Heart right ventricle (tissue), 16 donors: Measurements from ENCODE around the gene CACNG4. TPM values are rescaled to one million over a fixed set of nuclear protein-coding genes. Genes with fewer than 3 reads are reported as not detected.

Experiments used
- ATAC-seq, 8 donors: fragments of 200-7000 bp; cut with Tn5 transposase; one replicate each; pipeline ENCODE4 v1.9.1; 2020; ENCODE audit warnings: mild to moderate bottlenecking in 8 of 8, moderate library complexity in 8 of 8, moderate number of reproducible peaks in 1 of 8
- DNase-seq, 2 donors: peaks; one replicate each; pipeline ENCODE4 v3.0.0-alpha.2; 2020
- H3K27ac ChIP-seq, 10 donors: fragments of 200-600 bp; sonication (generic) in 2 of 10; one replicate each; pipeline versions ENCODE4 v1.5.0 to v1.8.0; 2020 to 2022; ENCODE audit warnings: mild to moderate bottlenecking in 3 of 10
- H3K27me3 ChIP-seq, 7 donors: fragments of 200-600 bp; one replicate each; pipeline ENCODE4 v1.8.0; 2021 to 2022; ENCODE audit warnings: mild to moderate bottlenecking in 2 of 7
- H3K36me3 ChIP-seq, 9 donors: fragments of 200-600 bp; sonication (generic) in 1 of 9; one replicate each; pipeline versions ENCODE4 v1.5.0 to v1.8.0; 2020 to 2022; ENCODE audit warnings: mild to moderate bottlenecking in 2 of 9
- H3K4me1 ChIP-seq, 9 donors: fragments of 200-600 bp; sonication (generic) in 1 of 9; one replicate each; pipeline versions ENCODE4 v1.5.0 to v1.8.0; 2020 to 2022; ENCODE audit warnings: mild to moderate bottlenecking in 4 of 9
- H3K4me3 ChIP-seq, 10 donors: fragments of 200-600 bp; sonication (generic) in 2 of 10; one replicate each; pipeline versions ENCODE4 v1.5.0 to v1.8.0; 2020 to 2022; ENCODE audit warnings: mild to moderate bottlenecking in 7 of 10, moderate library complexity in 2 of 10
- H3K9me3 ChIP-seq, 11 donors: fragments of 200-600 bp in 10 of 11; sonication (generic) in 2 of 11; one replicate each; pipeline versions ENCODE4 v1.5.0 to v1.8.0; 2013 to 2022; ENCODE audit warnings: mild to moderate bottlenecking in 2 of 11, control low read depth in 1 of 11, moderate library complexity in 1 of 11
- WGBS, 2 donors: extraction: QIAGEN DNeasy Blood & Tissue Kit; methylation state at CpG; one replicate each; pipeline ENCODE4 v1.1.7; 2013; ENCODE audit warnings: inconsistent platforms in 1 of 2; 5-methylcytosine and 5-hydroxymethylcytosine counted together
- intact Hi-C, 10 donors: fragments of 100-400 bp; cut with DNase I; formaldehyde crosslinking; loops; one replicate each; pipeline versions ENCODE4 v1.11.1 to v1.14.2; 2022
- polyA plus RNA-seq, 2 donors: library from polyadenylated mRNA; stranded (reverse); fragments of 200-250 nt; gene quantifications; one replicate each; pipeline ENCODE4 v1.2.3, GENCODE V29; 2013
- total RNA-seq, 10 donors: library from RNA; stranded (reverse); fragmentation: NEBNext Ultra II Directional in 3 of 10; extraction: Animal tissue kit (Norgen Biotek cat#: 25700) in 3 of 10; gene quantifications; one replicate each; pipeline versions ENCODE4 v1.2.1 to v1.2.4, GENCODE V29; 2021 to 2023
- TF ChIP-seq, protein P1 (sequence below), 9 donors: fragments of 200-600 bp; sonication (generic) in 2 of 9; IDR thresholded peaks; one replicate each; pipeline versions ENCODE4 v1.5.0 to v1.8.0; 2021 to 2022; ENCODE audit warnings: antibody characterized with exemption in 9 of 9, mild to moderate bottlenecking in 5 of 9, moderate library complexity in 1 of 9
- donor health status: Arrhythmogenic right ventricular cardiomyopathy.
- donor health status: ischemic (EF 13 %, LVEDD 7.1; RV severe dilation, severe dysfunction).
- donor health status: healthy with polysubstance abuse.
- donor health status: DM: no; HTN: yes; CAD: no.
- donor health status: DM: no; HTN: no; CAD: no.
- donor health status: ischemic (EF 25% LVEDD 6.9; RV normal size, moderate dysfunction).
- donor health status: ischemic (EF 25% LVEDD 5.7; RV mildly dilated, moderate dysfunction).
- donor health status: healthy.
- donor health status: DM: yes; HTN: yes; CAD: no.
- donor health status: Ischemic cardiomyopathy.
- donor health status: ischemic (EF 35%, LVEDD 5.7; RV mildly dilated, moderate dysfunction).
- donor health status: nonischemic (EF 11% LVEDD 7.7; RV severe dilation, severe dysfunction).
- donor health status: DM: yes; HTN: yes; CAD: no.
- donor health status: PGD.
- donor health status: ischemic (EF 29% LVEDD 5.4; RV normal size, mild dysfunction).
- donor health status: nonischemic (EF 23%, LVEDD 6.1; RV moderate dilation, normal function).

Gene CACNG4
- total and polyA plus RNA-seq, 12 donors, result 0.06 to 0.11 (median 0.07) TPM; not detected in 7

GRCh38 chr17:66918896-66919295 is 45.6 kb upstream of the CACNG4 start:
- DNase-seq (no peak), ATAC-seq (no peak)
- Histone ChIP-seq H3K27me3 (peaks cover 0 to 24% (median 4%) of the 10 kb centered on the region in 7 donors), H3K36me3 (no peaks in the 10 kb centered on the region), H3K4me1 (no peaks in the 10 kb centered on the region), H3K27ac (no peak overlapping the region), H3K9me3 (peaks cover 0 to 13% (median 0%) of the 10 kb centered on the region in 11 donors), H3K4me3 (no peak overlapping the region)
- WGBS, 2 donors, result 81 to 82% methylated on average over 12 of the region's 12 CpGs
- TF ChIP-seq, protein P1, sequence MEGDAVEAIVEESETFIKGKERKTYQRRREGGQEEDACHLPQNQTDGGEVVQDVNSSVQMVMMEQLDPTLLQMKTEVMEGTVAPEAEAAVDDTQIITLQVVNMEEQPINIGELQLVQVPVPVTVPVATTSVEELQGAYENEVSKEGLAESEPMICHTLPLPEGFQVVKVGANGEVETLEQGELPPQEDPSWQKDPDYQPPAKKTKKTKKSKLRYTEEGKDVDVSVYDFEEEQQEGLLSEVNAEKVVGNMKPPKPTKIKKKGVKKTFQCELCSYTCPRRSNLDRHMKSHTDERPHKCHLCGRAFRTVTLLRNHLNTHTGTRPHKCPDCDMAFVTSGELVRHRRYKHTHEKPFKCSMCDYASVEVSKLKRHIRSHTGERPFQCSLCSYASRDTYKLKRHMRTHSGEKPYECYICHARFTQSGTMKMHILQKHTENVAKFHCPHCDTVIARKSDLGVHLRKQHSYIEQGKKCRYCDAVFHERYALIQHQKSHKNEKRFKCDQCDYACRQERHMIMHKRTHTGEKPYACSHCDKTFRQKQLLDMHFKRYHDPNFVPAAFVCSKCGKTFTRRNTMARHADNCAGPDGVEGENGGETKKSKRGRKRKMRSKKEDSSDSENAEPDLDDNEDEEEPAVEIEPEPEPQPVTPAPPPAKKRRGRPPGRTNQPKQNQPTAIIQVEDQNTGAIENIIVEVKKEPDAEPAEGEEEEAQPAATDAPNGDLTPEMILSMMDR (IDR thresholded peaks at IDR 0.05), result no peak
- intact Hi-C loops, result loop anchor here in 1 of 10 donors (10.0 kb wide), 1 partner anchor 236 kb away; no protein-coding TSS in a partner anchor

DNA sequence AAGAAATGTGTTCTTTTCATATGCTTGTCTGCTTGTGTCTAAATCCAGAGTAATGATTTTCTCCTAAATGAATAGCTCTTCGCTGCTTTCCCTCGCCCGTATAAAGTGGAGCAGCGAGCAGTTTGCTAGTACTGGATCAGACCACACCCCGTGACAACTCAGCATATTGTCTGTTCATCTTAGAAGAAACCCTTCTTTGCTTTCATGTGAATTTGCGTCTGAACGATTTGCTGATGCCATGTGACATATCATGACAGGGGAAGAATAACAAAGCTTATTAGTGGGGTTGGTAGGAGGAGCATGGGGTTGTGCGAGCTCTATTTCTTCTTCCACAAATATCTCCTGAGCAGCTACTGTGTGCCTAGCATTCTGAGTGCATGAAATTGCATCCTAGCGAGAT is 44.1 kb upstream of the CACNG4 start:
- WGBS, 2 donors, result 84 to 90% methylated on average over 9 of the region's 9 CpGs

GRCh38 chr17:66920950-66921349 is 43.6 kb upstream of the CACNG4 start:
- no peak overlapping the region for H3K27ac ChIP-seq
- DNase-seq, result no peak
- intact Hi-C loops, result no loop called here
- H3K4me1 ChIP-seq, result no peaks in the 10 kb centered on the region
- TF ChIP-seq, protein P1 (IDR thresholded peaks at IDR 0.05), result no peak
- peaks cover 0 to 23% (median 6%) of the 10 kb centered on the region in 7 donors for H3K27me3 ChIP-seq
- WGBS, 2 donors, result 52 to 63% methylated on average over 4 of the region's 4 CpGs
- H3K9me3 ChIP-seq, result peaks cover 0 to 13% (median 0%) of the 10 kb centered on the region in 11 donors
- no peaks in the 10 kb centered on the region for H3K36me3 ChIP-seq
- ATAC-seq, result no peak
- H3K4me3 ChIP-seq, result no peak overlapping the region

More for the DNA sequence above, 44.1 kb upstream of the CACNG4 start:
- intact Hi-C loops, result no loop called here
- H3K27ac ChIP-seq, result no peak overlapping the region
- H3K9me3 ChIP-seq, result peaks cover 0 to 13% (median 0%) of the 10 kb centered on the region in 11 donors
- no peak for DNase-seq
- H3K4me3 ChIP-seq, result no peak overlapping the region
- H3K27me3 ChIP-seq, result peaks cover 0 to 19% (median 3%) of the 10 kb centered on the region in 7 donors
- ATAC-seq, result no peak
- no peaks in the 10 kb centered on the region for H3K4me1 ChIP-seq
- no peaks in the 10 kb centered on the region for H3K36me3 ChIP-seq
- TF ChIP-seq, protein P1 (IDR thresholded peaks at IDR 0.05), result no peak

DNA sequence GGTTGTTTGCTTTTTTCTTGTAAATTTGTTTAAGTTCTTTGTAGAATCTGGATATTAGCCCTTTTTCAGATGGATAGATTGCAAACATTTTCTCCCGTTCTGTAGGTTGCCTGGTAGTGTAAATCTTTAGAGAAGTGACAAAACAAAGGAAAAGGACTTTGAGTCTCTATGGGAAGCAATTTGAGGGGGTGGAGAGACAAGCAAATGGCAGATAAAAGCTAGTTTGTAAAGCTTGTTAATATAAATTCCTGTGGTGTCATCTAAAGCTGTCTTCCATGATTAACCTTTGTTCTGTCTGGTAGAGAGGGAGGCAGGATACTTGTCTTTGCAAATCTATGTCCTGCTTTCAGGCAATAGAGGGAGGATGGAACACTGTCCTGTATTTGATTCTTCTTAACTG is 40.6 kb upstream of the CACNG4 start:
- peaks cover 0 to 33% (median 15%) of the 10 kb centered on the region in 7 donors for H3K27me3 ChIP-seq
- no peak overlapping the region for H3K27ac ChIP-seq
- peaks cover 0 to 13% (median 0%) of the 10 kb centered on the region in 11 donors for H3K9me3 ChIP-seq
- TF ChIP-seq, protein P1 (IDR thresholded peaks at IDR 0.05), result no peak
- DNase-seq (no peak), ATAC-seq (no peak)
- no peaks in the 10 kb centered on the region for H3K36me3 ChIP-seq
- no peak overlapping the region for H3K4me3 ChIP-seq
- intact Hi-C loops, result no loop called here
- no peaks in the 10 kb centered on the region for H3K4me1 ChIP-seq
- WGBS, 2 donors, result 61 to 69% methylated on average over 1 of the region's 1 CpG
